ENCODE measurements around the gene CXorf49.
"Not testable (repeated sequence)": the region's sequence is repeated elsewhere in the genome, so short reads cannot be mapped to it uniquely, and the experiment has no call there.

CXorf49 gene

GRCh38 chrX:71669947-71670346, 48.1 kb downstream of the CXorf49 start:
- Mint-ChIP-seq H3K9me3 (peaks cover 15% of the 10 kb centered on the region), H3K27me3 (ENCODE audit: low read depth) (peaks cover 13% of the 10 kb centered on the region)
- H3K4me3 Mint-ChIP-seq; H3K27ac Mint-ChIP-seq; H3K4me1 Mint-ChIP-seq; H3K36me3 Mint-ChIP-seq (ENCODE audit: low read depth): not testable (repeated sequence)
- peak; percentile 41 to 49 (median 41) for TF ChIP-seq CTCF (IDR thresholded peaks at IDR 0.05; ENCODE audit: unreplicated experiment in 3 of 3)

- H3K27ac Mint-ChIP-seq = no peak overlapping the region
- no peak for TF ChIP-seq CTCF (IDR thresholded peaks at IDR 0.05; ENCODE audit: unreplicated experiment in 3 of 3)
- peaks cover 13% of the 10 kb centered on the region for H3K9me3 Mint-ChIP-seq
- no peak overlapping the region for H3K4me3 Mint-ChIP-seq
- no peaks in the 10 kb centered on the region for H3K36me3 Mint-ChIP-seq (ENCODE audit: low read depth)
- H3K27me3 Mint-ChIP-seq (ENCODE audit: low read depth) = peaks cover 13% of the 10 kb centered on the region
- no peaks in the 10 kb centered on the region for H3K4me1 Mint-ChIP-seq
Observed at GRCh38 chrX:71669492-71669891, 48.6 kb downstream of the CXorf49 start.

GRCh38 chrX:71668248-71668595, 49.9 kb downstream of the CXorf49 start:
- no peak overlapping the region for H3K27ac Mint-ChIP-seq
- H3K36me3 Mint-ChIP-seq (ENCODE audit: low read depth) = no peaks in the 10 kb centered on the region
- TF ChIP-seq CTCF (IDR thresholded peaks at IDR 0.05; ENCODE audit: unreplicated experiment in 3 of 3) = no peak
- no peak overlapping the region for H3K4me3 Mint-ChIP-seq
- no peaks in the 10 kb centered on the region for H3K4me1 Mint-ChIP-seq
- H3K27me3 Mint-ChIP-seq (ENCODE audit: low read depth) = peaks cover 13% of the 10 kb centered on the region
- peaks cover 5% of the 10 kb centered on the region for H3K9me3 Mint-ChIP-seq

- Mint-ChIP-seq H3K4me3 (no peak within 1 kb of the TSS), H3K27ac (no peak within 1 kb of the TSS), H3K4me1 (no peaks in the 10 kb centered on the region), H3K27me3 (ENCODE audit: low read depth) (peaks cover 13% of the 10 kb centered on the region), H3K9me3 (peaks cover 5% of the 10 kb centered on the region), H3K36me3 (ENCODE audit: low read depth) (no peaks in the 10 kb centered on the region)
- TF ChIP-seq CTCF (IDR thresholded peaks at IDR 0.05; ENCODE audit: unreplicated experiment in 3 of 3) = no peak
Observed at GRCh38 chrX:71667328-71668247, 50.5 kb downstream of the CXorf49 start, which contains the start of gene LOC101059915. Gene LOC101059915 (plus strand): TSS chrX:71667546.

GRCh38 chrX:71666240-71667223, 51.6 kb downstream of the CXorf49 start:
- H3K27me3 Mint-ChIP-seq (ENCODE audit: low read depth) = peaks cover 6% of the 10 kb centered on the region
- no peaks in the 10 kb centered on the region for H3K9me3 Mint-ChIP-seq
- H3K36me3 Mint-ChIP-seq (ENCODE audit: low read depth) = no peaks in the 10 kb centered on the region
- no peak overlapping the region for H3K27ac Mint-ChIP-seq
- H3K4me3 Mint-ChIP-seq = no peak overlapping the region
- no peaks in the 10 kb centered on the region for H3K4me1 Mint-ChIP-seq
- no peak for TF ChIP-seq CTCF (IDR thresholded peaks at IDR 0.05; ENCODE audit: unreplicated experiment in 3 of 3)

Measured in nephron (organoid).